ENCODE measurements around the gene FGF3. TPM values are rescaled to one million over a fixed set of nuclear protein-coding genes. Genes with fewer than 3 reads are reported as not detected.

FGF3 gene
- total RNA-seq, 1 donor from 2014 or later: not detected

GRCh38 chr11:69820441-69820840 lies 1.2 kb upstream of the FGF3 start:
- Histone ChIP-seq H3K9me3 (no peaks in the 10 kb centered on the region), H3K27me3 (ENCODE audit: low read depth) (peaks cover 73% of the 10 kb centered on the region), H3K36me3 (no peaks in the 10 kb centered on the region), H3K4me1 (no peaks in the 10 kb centered on the region), H3K27ac (no peak overlapping the region), H3K4me3 (no peak overlapping the region)
- DNase-seq (no peak), ATAC-seq (no peak)
- intact Hi-C loops (cut with DNase I): no loop called here
- no peak for TF ChIP-seq CTCF (IDR thresholded peaks at IDR 0.05)

- Histone ChIP-seq H3K9me3 (no peaks in the 10 kb centered on the region), H3K4me1 (no peaks in the 10 kb centered on the region), H3K4me3 (no peak overlapping the region), H3K27me3 (ENCODE audit: low read depth) (peaks cover 74% of the 10 kb centered on the region), H3K27ac (no peak overlapping the region), H3K36me3 (no peaks in the 10 kb centered on the region)
- DNase-seq (no peak), ATAC-seq (no peak)
- no peak for TF ChIP-seq CTCF (IDR thresholded peaks at IDR 0.05)
- intact Hi-C loops (cut with DNase I): no loop called here
Measured at GRCh38 chr11:69819541-69820070, 390 bp upstream of the FGF3 start.

- Histone ChIP-seq H3K27ac (no peak overlapping the region), H3K4me1 (no peaks in the 10 kb centered on the region), H3K9me3 (no peaks in the 10 kb centered on the region), H3K36me3 (no peaks in the 10 kb centered on the region), H3K27me3 (ENCODE audit: low read depth) (peaks cover 74% of the 10 kb centered on the region), H3K4me3 (no peak overlapping the region)
- DNase-seq (no peak), ATAC-seq (no peak)
- no peak for TF ChIP-seq CTCF (IDR thresholded peaks at IDR 0.05)
- intact Hi-C loops (cut with DNase I): no loop called here
Measured at GRCh38 chr11:69818231-69818602, 999 bp downstream of the FGF3 start.

- intact Hi-C loops (cut with DNase I): no loop called here
- H3K9me3 ChIP-seq: no peaks in the 10 kb centered on the region
- ATAC-seq: no peak
- no peak for DNase-seq
- no peaks in the 10 kb centered on the region for H3K36me3 ChIP-seq
- no peaks in the 10 kb centered on the region for H3K4me1 ChIP-seq
- TF ChIP-seq CTCF (IDR thresholded peaks at IDR 0.05): no peak
- H3K4me3 ChIP-seq: no peak overlapping the region
- no peak overlapping the region for H3K27ac ChIP-seq
- peaks cover 73% of the 10 kb centered on the region for H3K27me3 ChIP-seq (ENCODE audit: low read depth)
Measured at GRCh38 chr11:69817265-69818230, 1.7 kb downstream of the FGF3 start.

- H3K4me1 ChIP-seq: no peaks in the 10 kb centered on the region
- DNase-seq (no peak), ATAC-seq (no peak)
- H3K36me3 ChIP-seq: no peaks in the 10 kb centered on the region
- no peaks in the 10 kb centered on the region for H3K9me3 ChIP-seq
- H3K4me3 ChIP-seq: no peak overlapping the region
- intact Hi-C loops (cut with DNase I): no loop called here
- H3K27ac ChIP-seq: no peak overlapping the region
- peaks cover 74% of the 10 kb centered on the region for H3K27me3 ChIP-seq (ENCODE audit: low read depth)
- no peak for TF ChIP-seq CTCF (IDR thresholded peaks at IDR 0.05)
Measured at GRCh38 chr11:69816671-69817070, 2.5 kb downstream of the FGF3 start.

All from lower lobe of right lung (tissue), 2 donors.